Measurements from ENCODE around the gene TNF. TPM values are rescaled to one million over a fixed set of nuclear protein-coding genes. Genes with fewer than 3 reads are reported as not detected.
"Not testable (repeated sequence)": the region's sequence is repeated elsewhere in the genome, so short reads cannot be mapped to it uniquely, and the experiment has no call there.

Gene TNF
- total RNA-seq, 4 donors from 2014 or later, result 1.0 to 6.4 (median 3.3) TPM

- 56% methylated on average over 9 of the region's 9 CpGs for WGBS
- Histone ChIP-seq H3K4me1 (peaks cover 6% of the 10 kb centered on the region), H3K36me3 (no peaks in the 10 kb centered on the region), H3K4me3 (no peak overlapping the region), H3K27ac (no peak overlapping the region), H3K9me3 (no peaks in the 10 kb centered on the region), H3K27me3 (no peaks in the 10 kb centered on the region)
- DNase-seq (ENCODE audit: low spot score in 2 of 2), result no peak
- TF ChIP-seq POLR2AphosphoS5 (IDR thresholded peaks at IDR 0.05), result no peak
- TF ChIP-seq CTCF (IDR thresholded peaks at IDR 0.05), result no peak
- TF ChIP-seq EP300 (IDR thresholded peaks at IDR 0.05), result no peak
- no peak for TF ChIP-seq POLR2A (IDR thresholded peaks at IDR 0.05)
Observed at GRCh38 chr6:31586599-31587281, 11.4 kb downstream of the TNF start.

- no peak for TF ChIP-seq EP300 (IDR thresholded peaks at IDR 0.05)
- TF ChIP-seq CTCF (IDR thresholded peaks at IDR 0.05), result no peak
- TF ChIP-seq POLR2AphosphoS5 (IDR thresholded peaks at IDR 0.05), result no peak
- TF ChIP-seq POLR2A (IDR thresholded peaks at IDR 0.05), result no peak
- WGBS, result 64% methylated on average over 11 of the region's 12 CpGs
- H3K4me3 ChIP-seq, result no peak overlapping the region
- H3K27me3 ChIP-seq, result no peaks in the 10 kb centered on the region
- H3K4me1 ChIP-seq, result peaks cover 2% of the 10 kb centered on the region
- DNase-seq (ENCODE audit: low spot score in 2 of 2), result no peak
- no peaks in the 10 kb centered on the region for H3K36me3 ChIP-seq
- H3K9me3 ChIP-seq, result no peaks in the 10 kb centered on the region
- H3K27ac ChIP-seq, result no peak overlapping the region
Observed at GRCh38 chr6:31587791-31588777, 12.7 kb downstream of the TNF start.

- no peak for DNase-seq (ENCODE audit: low spot score in 2 of 2)
- no peaks in the 10 kb centered on the region for H3K9me3 ChIP-seq
- H3K27me3 ChIP-seq, result no peaks in the 10 kb centered on the region
- TF ChIP-seq POLR2AphosphoS5 (IDR thresholded peaks at IDR 0.05) (no peak), EP300 (IDR thresholded peaks at IDR 0.05) (no peak), CTCF (IDR thresholded peaks at IDR 0.05) (no peak), POLR2A (IDR thresholded peaks at IDR 0.05) (no peak)
- H3K36me3 ChIP-seq, result no peaks in the 10 kb centered on the region
- H3K27ac ChIP-seq, result no peak overlapping the region
- H3K4me1 ChIP-seq, result peaks cover 2% of the 10 kb centered on the region
- no peak overlapping the region for H3K4me3 ChIP-seq
- WGBS, result 40% methylated on average over 9 of the region's 9 CpGs
Observed at GRCh38 chr6:31588871-31589650, 13.7 kb downstream of the TNF start.

DNA sequence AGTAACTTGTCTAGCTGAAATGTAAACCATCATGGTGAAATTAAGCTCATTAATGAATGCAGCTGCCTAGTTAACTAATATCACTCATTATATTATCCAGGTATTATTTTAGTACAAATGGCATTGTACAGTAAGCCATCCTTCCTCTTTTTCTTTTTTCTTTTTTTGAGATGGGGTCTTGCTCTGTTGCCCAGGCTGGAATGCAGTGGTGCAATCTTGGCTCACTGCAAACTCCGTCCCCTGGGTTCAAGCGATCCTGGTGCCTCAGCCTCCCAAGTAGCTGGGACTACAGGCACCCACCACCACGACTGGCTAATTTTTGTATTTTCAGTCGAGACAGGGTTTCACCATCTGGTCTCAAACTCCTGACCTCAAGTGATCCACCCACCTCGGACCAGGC, 15.3 kb downstream of the TNF start:
- not testable (repeated sequence) for H3K4me1 ChIP-seq; H3K4me3 ChIP-seq; H3K27ac ChIP-seq; H3K27me3 ChIP-seq; H3K36me3 ChIP-seq; DNase-seq (ENCODE audit: low spot score in 2 of 2); H3K9me3 ChIP-seq
- WGBS, result 80% methylated on average over 5 of the region's 5 CpGs

DNA sequence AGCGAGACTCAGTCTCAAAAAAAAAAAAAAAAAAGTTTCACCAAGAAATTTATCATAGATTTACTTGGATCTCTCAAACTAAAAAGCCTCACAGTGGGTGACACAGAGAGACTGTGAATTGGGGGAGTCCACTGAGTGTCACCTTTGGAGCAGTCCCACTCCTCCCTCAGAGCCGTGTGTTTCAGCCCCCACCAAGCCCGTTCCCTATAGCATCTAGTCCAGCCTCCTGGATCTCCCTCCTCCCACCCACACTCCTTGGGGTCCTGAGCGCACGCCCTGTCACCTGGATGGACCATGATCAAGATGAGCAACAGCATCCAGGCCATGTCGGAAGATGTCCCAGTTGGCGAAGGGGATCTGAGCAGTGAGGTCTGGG, 17.0 kb downstream of the TNF start:
- H3K36me3 ChIP-seq, result no peaks in the 10 kb centered on the region
- no peak overlapping the region for H3K4me3 ChIP-seq
- no peak overlapping the region for H3K27ac ChIP-seq
- no peak for TF ChIP-seq EP300 (IDR thresholded peaks at IDR 0.05)
- no peak for TF ChIP-seq POLR2AphosphoS5 (IDR thresholded peaks at IDR 0.05)
- TF ChIP-seq POLR2A (IDR thresholded peaks at IDR 0.05), result no peak
- TF ChIP-seq CTCF (IDR thresholded peaks at IDR 0.05), result no peak
- no peaks in the 10 kb centered on the region for H3K27me3 ChIP-seq
- no peak for DNase-seq (ENCODE audit: low spot score in 2 of 2)
- H3K4me1 ChIP-seq, result peaks cover 2% of the 10 kb centered on the region
- WGBS, result 87% methylated on average over 7 of the region's 7 CpGs
- H3K9me3 ChIP-seq, result no peaks in the 10 kb centered on the region
